Adipocyte (in vitro differentiated cells): ENCODE data around the gene DDX39B.
"Not testable (repeated sequence)": the region's sequence is repeated elsewhere in the genome, so short reads cannot be mapped to it uniquely, and the experiment has no call there.

Source experiments
- DNase-seq: peaks from one replicate; pipeline ENCODE4 v3.0.0-alpha.2; 2015; ENCODE audit warnings: low read depth
- H3K27me3 ChIP-seq: replicated peaks from 2 replicates; pipeline ENCODE4 v1.7.0; 2013; ENCODE audit warnings: mild to moderate bottlenecking, low read length, moderate library complexity; ENCODE audit not compliant: control insufficient read depth, insufficient read depth
- H3K36me3 ChIP-seq: 2 replicates; pipeline ENCODE4 v1.7.0; 2013; ENCODE audit warnings: low read length, mild to moderate bottlenecking, moderate library complexity; ENCODE audit not compliant: control insufficient read depth, insufficient read depth, severe bottlenecking
- H3K4me1 ChIP-seq: 2 replicates; pipeline ENCODE4 v1.7.0; 2013; ENCODE audit warnings: mild to moderate bottlenecking, low read length, moderate library complexity; ENCODE audit not compliant: control insufficient read depth, insufficient read depth
- H3K4me3 ChIP-seq: 2 replicates; pipeline ENCODE4 v1.7.0; 2013; ENCODE audit warnings: mild to moderate bottlenecking, low read length, moderate library complexity
- H3K9ac ChIP-seq: 2 replicates; pipeline ENCODE4 v1.7.0; 2013; ENCODE audit warnings: mild to moderate bottlenecking, low read length, moderate library complexity
- H3K9me3 ChIP-seq: 2 replicates; pipeline ENCODE4 v1.7.0; 2013; ENCODE audit warnings: mild to moderate bottlenecking, low read length, moderate library complexity; ENCODE audit not compliant: control insufficient read depth

Gene DDX39B

GRCh38 chr6:31541658-31542521 lies at the start of gene DDX39B:
TSS of gene DDX39B (minus strand) at chr6:31542003. CDS start at chr6:31540532, 1,471 bp downstream.
- H3K9ac ChIP-seq = peak within 1 kb of the TSS; percentile 97
- H3K4me3 ChIP-seq = peak within 1 kb of the TSS; percentile 92
- H3K9me3 ChIP-seq = no peaks in the 10 kb centered on the region
- no peaks in the 10 kb centered on the region for H3K27me3 ChIP-seq
- peaks cover 22% of the 10 kb centered on the region for H3K4me1 ChIP-seq
- peaks cover 32% of the 10 kb centered on the region for H3K36me3 ChIP-seq
- peak; percentile 99 for DNase-seq

DNA sequence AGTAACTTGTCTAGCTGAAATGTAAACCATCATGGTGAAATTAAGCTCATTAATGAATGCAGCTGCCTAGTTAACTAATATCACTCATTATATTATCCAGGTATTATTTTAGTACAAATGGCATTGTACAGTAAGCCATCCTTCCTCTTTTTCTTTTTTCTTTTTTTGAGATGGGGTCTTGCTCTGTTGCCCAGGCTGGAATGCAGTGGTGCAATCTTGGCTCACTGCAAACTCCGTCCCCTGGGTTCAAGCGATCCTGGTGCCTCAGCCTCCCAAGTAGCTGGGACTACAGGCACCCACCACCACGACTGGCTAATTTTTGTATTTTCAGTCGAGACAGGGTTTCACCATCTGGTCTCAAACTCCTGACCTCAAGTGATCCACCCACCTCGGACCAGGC lies 48.9 kb upstream of the DDX39B start:
- H3K4me1 ChIP-seq, H3K9me3 ChIP-seq, DNase-seq, H3K36me3 ChIP-seq, H3K27me3 ChIP-seq, H3K9ac ChIP-seq, H3K4me3 ChIP-seq: not testable (repeated sequence)

DNA sequence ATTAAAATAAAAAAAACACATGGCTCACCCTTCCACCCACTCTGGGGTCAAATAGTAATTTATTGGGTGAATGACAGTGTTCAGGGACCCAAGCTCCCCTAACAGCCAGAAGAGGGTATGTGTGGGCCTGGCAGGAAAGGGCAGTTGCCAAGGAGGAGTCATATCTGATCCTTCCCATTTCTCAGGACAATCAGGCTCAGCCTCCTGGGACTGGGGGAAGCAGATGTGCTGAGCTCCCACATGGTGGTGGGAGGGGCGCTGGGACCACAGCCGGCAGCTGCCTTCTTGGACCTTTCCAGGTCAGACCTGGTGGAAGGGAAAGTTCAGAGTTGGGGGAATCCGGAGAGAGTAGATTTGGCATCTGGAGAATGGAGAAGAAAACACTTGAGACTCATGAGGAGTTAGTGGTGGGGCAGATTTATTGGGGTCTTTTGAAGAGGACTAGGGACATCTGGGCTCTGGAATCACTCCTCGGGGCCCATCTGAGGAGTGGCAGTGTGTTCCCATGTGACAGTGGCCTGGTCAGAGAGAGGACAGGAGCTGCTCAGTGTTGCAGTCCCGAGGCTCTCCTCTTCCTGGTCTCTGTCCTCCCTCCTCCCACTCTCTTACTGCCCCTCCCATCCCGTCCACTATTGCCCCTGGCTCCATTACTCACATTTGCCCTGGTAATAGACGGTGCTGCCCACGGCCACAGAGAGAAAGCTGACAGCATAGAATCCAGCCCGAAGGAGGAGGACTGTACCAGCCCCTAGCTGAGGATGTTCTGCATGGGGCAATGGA lies 47.3 kb upstream of the DDX39B start:
- DNase-seq = no peak
- no peak overlapping the region for H3K9ac ChIP-seq
- H3K27me3 ChIP-seq = no peaks in the 10 kb centered on the region
- H3K36me3 ChIP-seq = no peaks in the 10 kb centered on the region
- no peaks in the 10 kb centered on the region for H3K9me3 ChIP-seq
- H3K4me1 ChIP-seq = no peaks in the 10 kb centered on the region
- no peak overlapping the region for H3K4me3 ChIP-seq

DNA sequence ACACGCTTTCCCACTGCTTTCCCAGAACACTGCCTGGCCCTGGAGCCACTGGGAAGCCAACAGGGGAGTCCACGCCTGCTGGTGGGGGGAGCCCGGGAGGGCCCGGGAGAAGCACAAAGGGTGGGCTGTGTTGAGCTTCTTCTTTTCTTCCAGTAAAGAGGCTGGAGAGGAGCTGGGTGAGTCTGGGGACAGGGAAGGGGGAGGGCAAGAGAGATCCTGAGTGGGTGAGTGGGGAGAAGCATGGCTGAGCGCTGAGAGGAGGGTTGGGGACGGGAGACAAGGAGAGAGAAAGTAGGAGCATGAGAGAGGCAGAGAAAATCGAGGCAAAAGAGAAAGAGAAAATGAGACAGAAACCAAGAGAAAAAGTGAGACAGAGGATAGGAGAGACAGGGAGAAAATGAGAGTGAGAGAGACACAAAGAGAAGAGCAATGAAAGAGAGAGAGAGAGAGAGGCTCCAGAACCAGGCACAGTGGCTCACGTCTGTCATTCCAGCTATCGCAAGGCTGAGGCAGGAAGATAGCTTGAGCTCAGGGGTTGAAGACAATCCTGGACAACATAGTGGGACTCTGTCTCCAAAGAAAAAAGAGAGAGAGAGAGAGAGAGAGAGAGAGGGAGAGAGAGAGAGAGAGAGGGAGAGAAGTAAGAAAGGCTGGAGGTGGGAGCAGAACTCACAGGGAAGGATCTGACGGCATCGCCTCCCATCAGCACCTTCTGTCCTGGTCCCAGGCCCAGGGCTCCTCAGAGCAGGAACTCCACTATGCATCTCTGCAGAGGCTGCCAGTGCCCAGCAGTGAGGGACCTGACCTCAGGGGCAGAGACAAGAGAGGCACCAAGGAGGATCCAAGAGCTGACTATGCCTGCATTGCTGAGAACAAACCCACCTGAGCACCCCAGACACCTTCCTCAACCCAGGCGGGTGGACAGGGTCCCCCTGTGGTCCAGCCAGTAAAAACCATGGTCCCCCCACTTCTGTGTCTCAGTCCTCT lies 46.3 kb upstream of the DDX39B start:
- no peak overlapping the region for H3K4me3 ChIP-seq
- H3K4me1 ChIP-seq = no peaks in the 10 kb centered on the region
- H3K27me3 ChIP-seq = no peaks in the 10 kb centered on the region
- H3K9ac ChIP-seq = no peak overlapping the region
- H3K36me3 ChIP-seq = no peaks in the 10 kb centered on the region
- DNase-seq = no peak
- no peaks in the 10 kb centered on the region for H3K9me3 ChIP-seq

DNA sequence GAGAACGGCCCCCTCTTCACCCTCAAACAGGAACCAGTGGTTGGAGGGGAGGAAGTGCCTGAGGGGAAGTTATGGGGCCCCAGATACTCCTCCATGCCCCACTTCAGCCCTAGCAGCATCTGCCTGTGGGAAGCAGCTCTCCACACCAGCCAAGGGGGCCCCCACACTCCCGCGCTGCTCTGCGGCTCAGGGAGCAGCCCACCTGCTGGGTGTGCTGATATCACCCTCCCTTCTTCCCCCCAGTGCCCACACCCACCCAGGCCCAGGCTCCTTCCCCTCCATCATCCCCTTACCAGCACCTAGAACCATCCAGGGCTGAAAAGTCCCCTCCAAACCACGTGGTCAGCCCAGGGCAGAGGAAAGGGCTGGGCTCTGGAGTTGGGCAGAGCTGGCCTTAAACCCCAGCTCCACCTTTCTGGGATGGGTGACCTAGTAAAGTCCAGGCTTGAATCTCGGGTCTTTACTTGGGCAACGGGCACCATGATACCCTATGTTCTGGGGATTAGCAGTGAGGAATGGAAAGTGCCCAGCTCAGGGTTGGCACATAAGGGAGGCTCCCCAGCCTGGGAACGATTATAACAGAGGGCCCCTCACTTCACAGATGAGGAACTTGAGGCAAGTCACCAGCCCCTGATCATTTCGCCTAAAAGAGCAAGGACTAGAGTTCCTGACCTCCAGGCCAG lies 44.9 kb upstream of the DDX39B start:
- H3K4me3 ChIP-seq = no peak overlapping the region
- no peak for DNase-seq
- no peak overlapping the region for H3K9ac ChIP-seq
- H3K36me3 ChIP-seq = no peaks in the 10 kb centered on the region
- H3K27me3 ChIP-seq = no peaks in the 10 kb centered on the region
- H3K9me3 ChIP-seq = no peaks in the 10 kb centered on the region
- H3K4me1 ChIP-seq = peaks cover 2% of the 10 kb centered on the region

- no peaks in the 10 kb centered on the region for H3K9me3 ChIP-seq
- H3K27me3 ChIP-seq = no peaks in the 10 kb centered on the region
- no peak for DNase-seq
- H3K9ac ChIP-seq = no peak within 1 kb of the TSS
- no peak within 1 kb of the TSS for H3K4me3 ChIP-seq
- no peaks in the 10 kb centered on the region for H3K36me3 ChIP-seq
- H3K4me1 ChIP-seq = peaks cover 6% of the 10 kb centered on the region
Measured at GRCh38 chr6:31586008-31586407, 44.2 kb upstream of the DDX39B start, which contains the start of gene LST1. TSS of gene LST1 (plus strand) at chr6:31586277. CDS start at chr6:31587300, 1,023 bp downstream.

GRCh38 chr6:31585491-31585890 lies 43.7 kb upstream of the DDX39B start:
- H3K4me3 ChIP-seq = no peak overlapping the region
- no peak for DNase-seq

DNA sequence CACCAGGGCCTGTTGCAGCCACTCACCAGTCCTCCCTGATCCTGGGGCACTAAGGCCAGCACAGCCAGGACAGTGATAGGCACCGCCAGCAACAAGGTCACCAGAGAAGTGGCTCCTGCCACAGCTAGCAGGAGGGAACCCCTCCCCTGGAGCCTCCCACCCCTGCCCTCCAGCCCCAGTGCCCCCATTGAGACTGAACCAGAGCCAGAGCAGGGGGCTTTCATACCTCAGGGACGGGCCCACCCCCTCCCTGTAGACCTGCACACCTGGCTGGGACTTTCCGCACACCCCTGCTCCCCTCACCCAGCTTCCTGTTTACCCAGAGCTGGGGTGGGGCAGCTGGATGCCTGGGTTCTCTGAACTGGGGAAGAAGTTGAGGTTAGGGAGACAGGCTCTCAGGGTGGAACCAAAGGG lies 40.4 kb upstream of the DDX39B start, which contains the start of gene LTB:
Gene LTB (minus strand): TSS at position 195 of the 414 bp plus-strand sequence. CDS start 7 bp downstream, at position 188.
- Histone ChIP-seq H3K9me3 (no peaks in the 10 kb centered on the region), H3K4me1 (peaks cover 10% of the 10 kb centered on the region), H3K36me3 (no peaks in the 10 kb centered on the region), H3K9ac (peak within 1 kb of the TSS; percentile 96), H3K4me3 (peak within 1 kb of the TSS; percentile 96), H3K27me3 (no peaks in the 10 kb centered on the region)
- DNase-seq = no peak

More at GRCh38 chr6:31585491-31585890, 43.7 kb upstream of the DDX39B start:
- Histone ChIP-seq H3K36me3 (no peaks in the 10 kb centered on the region), H3K9ac (no peak overlapping the region), H3K9me3 (no peaks in the 10 kb centered on the region), H3K4me1 (peaks cover 8% of the 10 kb centered on the region), H3K27me3 (no peaks in the 10 kb centered on the region)

DNA sequence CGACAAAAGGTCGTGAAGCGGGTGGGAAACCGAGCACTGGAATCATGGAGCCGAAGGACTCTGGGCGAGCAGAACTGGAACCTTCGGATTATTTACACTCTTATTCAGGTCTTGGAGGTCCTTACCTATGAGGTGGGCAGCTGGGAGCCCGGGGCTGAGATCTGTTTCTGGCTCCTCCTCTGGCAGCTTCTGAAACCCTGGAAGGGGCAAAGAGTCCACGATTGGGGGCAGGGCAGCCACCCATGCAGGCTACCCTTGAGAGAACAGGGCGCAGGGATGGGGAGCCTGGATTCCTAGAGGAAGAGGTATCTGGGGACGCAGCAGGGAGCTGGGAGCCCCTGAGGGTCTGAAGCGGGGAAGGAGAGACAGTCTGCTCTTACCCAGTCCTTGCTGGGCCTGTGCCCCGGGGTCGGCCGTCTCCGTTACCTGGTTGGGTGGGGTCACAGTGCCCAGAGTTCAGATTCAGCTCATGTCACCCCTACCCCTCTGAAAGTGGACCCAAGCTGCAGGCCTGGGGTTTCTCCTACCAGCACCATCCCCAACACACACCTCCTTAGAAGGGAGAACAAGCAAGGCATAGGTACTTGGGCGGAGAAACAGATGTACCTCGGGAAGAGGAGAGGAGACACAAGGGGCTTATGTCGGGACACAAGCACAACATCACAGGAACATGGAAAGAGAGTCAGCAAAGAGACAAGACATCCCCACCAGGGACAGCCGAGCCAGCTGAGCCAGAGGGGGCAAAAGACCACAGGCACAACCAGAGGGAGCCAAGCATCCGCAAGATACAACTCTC lies 39.8 kb upstream of the DDX39B start:
- no peaks in the 10 kb centered on the region for H3K27me3 ChIP-seq
- peaks cover 10% of the 10 kb centered on the region for H3K4me1 ChIP-seq
- no peaks in the 10 kb centered on the region for H3K9me3 ChIP-seq
- DNase-seq = no peak
- H3K9ac ChIP-seq = peak overlapping the region; percentile 96
- peak overlapping the region; percentile 96 for H3K4me3 ChIP-seq
- H3K36me3 ChIP-seq = no peaks in the 10 kb centered on the region
